Measurements from ENCODE around the gene PRELID3B. TPM values are rescaled to one million over a fixed set of nuclear protein-coding genes. Genes with fewer than 3 reads are reported as not detected.

PRELID3B gene
- total and polyA plus RNA-seq, 2 of the 13 experiments (the other 11 are each of a cell fraction or from before 2014, with no cell fraction given), result 23.3 to 42.6 TPM

GRCh38 chr20:59010995-59011873, 31.4 kb downstream of the PRELID3B start (continued):
- TF ChIP-seq ZNF407 (CRISPR knock-in tag; IDR thresholded peaks at IDR 0.05; ENCODE audit: not compliant biosample characterization) (no peak), ZNF510 (CRISPR knock-in tag; IDR thresholded peaks at IDR 0.05; ENCODE audit: low read depth) (no peak), ZNF652 (CRISPR knock-in tag; IDR thresholded peaks at IDR 0.05; ENCODE audit: borderline replicate concordance, low read depth) (peak; percentile 93), SP140L (CRISPR knock-in tag; IDR thresholded peaks at IDR 0.05; ENCODE audit: borderline replicate concordance) (no peak), THAP9 (CRISPR knock-in tag; IDR thresholded peaks at IDR 0.05; ENCODE audit: borderline replicate concordance) (no peak), IKZF5 (CRISPR knock-in tag; IDR thresholded peaks at IDR 0.05) (peak; percentile 33; the same call in 1 of the 2 replicates), CBX1 (IDR thresholded peaks at IDR 0.05; ENCODE audit: low read depth) (peak; percentile 17), ZNF33B (CRISPR knock-in tag; IDR thresholded peaks at IDR 0.05) (no peak), SALL1 (CRISPR knock-in tag; IDR thresholded peaks at IDR 0.05) (peak; percentile 31; the same call in 1 of the 2 replicates), ZBTB42 (CRISPR knock-in tag; IDR thresholded peaks at IDR 0.05) (no peak), ZMYM4 (CRISPR knock-in tag; IDR thresholded peaks at IDR 0.05) (no peak), MIER3 (CRISPR knock-in tag; IDR thresholded peaks at IDR 0.05; ENCODE audit: borderline replicate concordance) (peak; percentile 71; the same call in 1 of the 2 replicates)
- TF ChIP-seq, protein P1, sequence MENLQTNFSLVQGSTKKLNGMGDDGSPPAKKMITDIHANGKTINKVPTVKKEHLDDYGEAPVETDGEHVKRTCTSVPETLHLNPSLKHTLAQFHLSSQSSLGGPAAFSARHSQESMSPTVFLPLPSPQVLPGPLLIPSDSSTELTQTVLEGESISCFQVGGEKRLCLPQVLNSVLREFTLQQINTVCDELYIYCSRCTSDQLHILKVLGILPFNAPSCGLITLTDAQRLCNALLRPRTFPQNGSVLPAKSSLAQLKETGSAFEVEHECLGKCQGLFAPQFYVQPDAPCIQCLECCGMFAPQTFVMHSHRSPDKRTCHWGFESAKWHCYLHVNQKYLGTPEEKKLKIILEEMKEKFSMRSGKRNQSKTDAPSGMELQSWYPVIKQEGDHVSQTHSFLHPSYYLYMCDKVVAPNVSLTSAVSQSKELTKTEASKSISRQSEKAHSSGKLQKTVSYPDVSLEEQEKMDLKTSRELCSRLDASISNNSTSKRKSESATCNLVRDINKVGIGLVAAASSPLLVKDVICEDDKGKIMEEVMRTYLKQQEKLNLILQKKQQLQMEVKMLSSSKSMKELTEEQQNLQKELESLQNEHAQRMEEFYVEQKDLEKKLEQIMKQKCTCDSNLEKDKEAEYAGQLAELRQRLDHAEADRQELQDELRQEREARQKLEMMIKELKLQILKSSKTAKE (CRISPR knock-in tag; IDR thresholded peaks at IDR 0.05; ENCODE audit: borderline replicate concordance), result no peak; the same call in 1 of the 2 replicates

Measured in HepG2 (cell line).